Measurements from ENCODE around the gene PLA2G4E.

The PLA2G4E gene

DNA sequence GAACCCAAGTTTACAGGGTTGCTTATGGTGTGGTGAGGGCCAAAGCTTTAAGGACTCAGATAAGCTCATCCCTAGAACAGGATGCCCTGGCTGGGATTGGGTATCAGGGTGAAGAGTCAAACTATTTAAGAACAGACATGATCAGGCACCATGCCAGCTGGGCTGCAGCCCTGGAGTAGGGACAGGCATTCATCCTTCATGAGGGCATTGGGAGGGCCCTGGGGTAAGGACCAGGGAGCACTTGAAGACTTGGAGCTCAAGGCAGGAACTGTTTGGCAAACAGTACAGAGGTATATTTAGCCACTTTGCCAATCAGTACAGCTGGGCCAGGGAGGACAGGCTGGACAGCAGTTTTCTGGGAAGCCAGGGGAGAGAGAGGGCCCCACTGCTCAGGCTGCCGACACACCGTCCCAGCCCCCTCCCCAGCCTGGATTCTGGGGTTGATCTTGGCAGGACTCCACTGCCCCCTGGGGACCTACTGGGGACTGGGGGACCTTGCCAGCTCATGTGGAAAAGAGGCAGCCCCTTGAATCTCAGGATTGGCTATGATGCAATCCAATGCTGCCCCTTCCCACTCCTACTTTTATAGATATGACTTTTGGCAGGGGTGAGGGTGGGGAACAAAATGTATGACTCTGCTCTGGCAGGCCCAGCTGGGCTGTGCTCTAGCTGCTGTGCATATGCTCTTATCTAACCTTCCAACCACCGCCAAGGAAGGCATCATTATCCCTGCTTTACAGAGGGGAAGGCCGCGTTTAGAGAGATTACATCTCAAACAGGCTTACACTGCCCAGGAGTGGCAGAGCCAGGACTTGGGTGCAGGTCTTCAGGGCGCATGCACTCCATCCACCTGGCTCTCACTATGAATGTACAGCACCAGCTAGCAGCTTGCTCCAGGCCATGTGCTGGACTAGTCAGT is 2.3 kb downstream of the PLA2G4E start:
- no peak for DNase-seq (ENCODE audit: low read depth in 2 of 3, low spot score in 1 of 3)

DNA sequence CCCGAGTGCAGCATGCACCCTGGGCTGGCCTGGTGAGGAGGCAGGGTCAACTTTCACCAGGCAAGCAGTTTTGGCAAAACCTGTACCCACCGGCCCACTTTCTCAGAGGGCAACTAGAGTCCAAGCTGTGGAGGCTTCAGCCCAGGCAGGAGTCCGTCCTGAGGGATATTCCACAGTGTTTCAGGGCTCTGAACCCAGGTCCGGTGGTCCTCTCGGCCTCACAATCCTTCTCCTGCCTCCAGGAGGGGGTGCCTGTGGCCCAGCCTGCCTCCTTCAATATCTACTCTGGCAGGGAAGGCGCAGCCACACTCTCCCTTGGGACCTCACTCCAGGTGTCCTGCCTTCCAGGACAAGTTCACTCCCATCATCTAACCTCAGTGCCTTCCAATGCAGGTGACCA is 3.9 kb downstream of the PLA2G4E start:
- no peak for DNase-seq (ENCODE audit: low read depth in 2 of 3, low spot score in 1 of 3)

DNA sequence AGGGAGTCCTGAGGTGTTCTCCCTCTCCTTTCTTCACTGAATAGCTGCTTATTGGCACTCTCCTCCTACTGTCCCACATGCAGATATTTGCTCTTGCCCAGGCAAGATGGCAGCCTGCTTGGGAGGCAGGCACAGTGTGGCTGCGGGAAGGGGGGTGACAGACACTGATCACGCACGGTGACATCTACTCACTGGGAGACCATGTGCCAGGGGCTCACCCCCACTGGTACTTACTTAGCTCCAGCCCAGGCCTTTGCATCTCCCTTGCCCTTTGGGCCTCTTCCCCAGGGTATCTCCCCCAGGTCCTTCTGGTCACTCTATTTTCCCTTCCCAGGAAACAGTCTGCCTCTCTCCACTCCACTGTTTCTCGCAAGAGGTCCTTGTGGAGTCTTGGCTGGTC is 6.4 kb downstream of the PLA2G4E start:
- no peak for DNase-seq (ENCODE audit: low read depth in 2 of 3, low spot score in 1 of 3)

- DNase-seq (ENCODE audit: low read depth in 2 of 3, low spot score in 1 of 3), result no peak
Measured at GRCh38 chr15:42012928-42013482, 7.8 kb downstream of the PLA2G4E start.

DNA sequence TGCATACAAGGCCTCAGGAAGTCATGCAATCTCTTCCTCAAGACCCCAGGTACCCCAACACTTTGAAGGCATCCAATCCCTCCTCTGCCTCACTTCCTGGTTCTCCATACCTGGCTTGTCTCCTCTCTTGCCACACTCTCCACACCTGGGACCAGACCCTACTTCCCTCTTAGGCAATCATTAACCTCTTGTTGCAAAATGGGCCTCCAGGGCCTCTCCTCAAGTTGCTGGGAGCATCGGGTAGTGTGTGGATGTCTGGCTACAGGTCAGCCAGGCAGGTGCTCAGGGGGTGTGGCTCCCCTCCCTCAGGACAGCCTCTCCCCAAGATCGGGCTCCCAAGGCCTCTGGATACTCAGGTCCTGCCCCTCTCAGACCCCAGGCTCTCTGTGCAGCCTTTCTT is 8.6 kb downstream of the PLA2G4E start:
- no peak for DNase-seq (ENCODE audit: low read depth in 2 of 3, low spot score in 1 of 3)

GRCh38 chr15:42011074-42011473 is 9.8 kb downstream of the PLA2G4E start:
- DNase-seq (ENCODE audit: low read depth in 2 of 3, low spot score in 1 of 3), result no peak

DNA sequence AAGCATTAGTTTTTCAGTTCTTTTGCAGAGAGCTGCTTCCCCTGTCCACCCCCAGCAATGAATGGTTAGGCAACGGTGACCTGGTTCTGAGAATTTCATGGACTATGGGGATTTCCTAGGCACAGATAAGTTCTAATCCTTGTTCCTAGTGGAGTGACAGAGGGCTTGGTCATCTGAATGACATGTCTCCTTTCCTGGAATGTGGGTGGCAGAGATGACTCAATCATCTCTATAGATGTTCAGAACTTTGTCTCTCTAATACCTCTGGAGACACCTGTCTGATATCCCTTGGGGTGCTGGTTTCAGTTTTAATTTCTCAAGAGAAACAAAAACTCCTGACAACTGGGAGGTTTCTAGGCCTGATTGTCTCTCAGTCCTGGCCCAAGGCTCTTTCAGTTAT is 10.4 kb downstream of the PLA2G4E start:
- peak in 2 of 3 donors; percentile 10 to 18 for DNase-seq (ENCODE audit: low read depth in 2 of 3, low spot score in 1 of 3)

GRCh38 chr15:42009474-42009873 is 11.4 kb downstream of the PLA2G4E start:
- DNase-seq (ENCODE audit: low read depth in 2 of 3, low spot score in 1 of 3), result no peak

DNA sequence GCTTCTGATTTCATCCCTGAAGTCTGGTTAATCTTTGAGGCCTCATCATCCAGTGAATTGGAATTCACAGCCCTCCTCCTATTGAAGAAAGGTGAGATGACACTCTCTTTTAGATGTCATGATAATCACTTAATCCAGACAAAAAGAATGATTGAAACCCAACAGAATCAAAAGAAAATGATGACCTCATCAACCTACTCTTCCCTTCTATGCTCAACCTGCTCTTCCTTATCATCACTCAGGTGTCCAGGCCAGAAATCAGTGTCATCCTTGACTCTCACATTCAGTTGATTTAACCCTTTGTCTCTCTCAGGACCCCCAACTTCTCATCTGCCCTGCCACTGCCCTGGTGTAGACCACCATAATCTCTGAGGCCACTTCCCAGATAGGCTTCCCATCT is 11.8 kb downstream of the PLA2G4E start:
- DNase-seq (ENCODE audit: low read depth in 2 of 3, low spot score in 1 of 3), result no peak

DNA sequence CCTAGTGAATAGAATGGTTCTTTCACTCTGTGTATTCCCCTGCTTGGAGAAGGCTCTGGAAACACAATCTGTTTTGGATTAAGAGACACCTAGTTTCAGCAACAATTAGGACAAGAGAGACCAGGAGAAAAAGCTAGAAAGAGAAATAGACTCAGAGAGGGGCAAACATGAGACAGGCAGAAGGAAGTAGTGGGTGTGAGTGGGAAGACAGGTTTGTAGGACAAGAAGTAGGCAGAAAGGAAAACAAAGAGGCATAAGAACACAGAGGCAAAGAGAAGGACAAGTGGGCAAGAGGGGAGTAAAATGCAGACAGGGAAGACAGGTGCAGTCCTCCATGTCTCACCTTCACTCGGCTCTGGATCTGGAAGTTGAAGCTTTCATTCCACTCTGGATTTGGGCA is 13.5 kb downstream of the PLA2G4E start:
- DNase-seq (ENCODE audit: low read depth in 2 of 3, low spot score in 1 of 3), result no peak

DNA sequence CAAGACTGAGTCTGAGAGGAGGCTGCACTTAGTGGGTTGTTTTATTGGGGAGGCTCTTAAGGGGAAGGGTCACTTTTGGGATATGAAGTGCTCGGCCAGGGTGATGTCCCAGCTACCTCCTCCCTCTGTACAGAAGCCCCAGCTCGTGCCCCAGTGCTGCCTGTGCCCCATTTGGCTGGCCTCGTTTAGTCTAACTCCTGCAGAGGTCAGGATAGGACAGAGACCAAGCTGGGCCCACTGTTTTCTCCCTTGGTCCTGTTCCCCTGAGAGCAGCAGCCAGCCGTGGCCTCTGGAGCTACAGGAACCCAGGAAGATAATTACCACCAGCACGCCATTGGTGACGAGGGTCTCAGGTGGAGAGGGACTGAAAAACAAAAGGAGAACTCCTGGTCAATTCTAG is 18.5 kb downstream of the PLA2G4E start:
- DNase-seq (ENCODE audit: low read depth in 2 of 3, low spot score in 1 of 3), result no peak

DNA sequence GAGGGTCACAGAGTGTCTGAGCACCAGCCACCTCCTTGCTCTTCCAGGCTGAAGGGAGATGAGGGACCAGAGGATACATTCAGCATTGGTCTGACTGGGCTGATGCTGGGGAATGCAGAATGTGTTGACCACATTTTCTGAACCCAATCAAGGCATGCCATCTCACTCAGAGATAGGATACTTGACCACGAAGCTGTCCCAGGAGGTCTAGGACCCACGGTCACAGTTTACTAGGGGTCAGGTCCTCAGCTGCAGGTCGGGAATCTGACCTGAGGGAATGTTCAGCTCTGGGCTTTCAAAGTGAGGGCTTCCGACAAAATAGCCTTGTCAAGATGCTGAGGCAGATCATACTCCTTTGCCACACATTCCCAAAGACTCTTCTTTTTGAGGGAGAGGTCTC is 19.6 kb downstream of the PLA2G4E start:
- no peak for DNase-seq (ENCODE audit: low read depth in 2 of 3, low spot score in 1 of 3)

DNA sequence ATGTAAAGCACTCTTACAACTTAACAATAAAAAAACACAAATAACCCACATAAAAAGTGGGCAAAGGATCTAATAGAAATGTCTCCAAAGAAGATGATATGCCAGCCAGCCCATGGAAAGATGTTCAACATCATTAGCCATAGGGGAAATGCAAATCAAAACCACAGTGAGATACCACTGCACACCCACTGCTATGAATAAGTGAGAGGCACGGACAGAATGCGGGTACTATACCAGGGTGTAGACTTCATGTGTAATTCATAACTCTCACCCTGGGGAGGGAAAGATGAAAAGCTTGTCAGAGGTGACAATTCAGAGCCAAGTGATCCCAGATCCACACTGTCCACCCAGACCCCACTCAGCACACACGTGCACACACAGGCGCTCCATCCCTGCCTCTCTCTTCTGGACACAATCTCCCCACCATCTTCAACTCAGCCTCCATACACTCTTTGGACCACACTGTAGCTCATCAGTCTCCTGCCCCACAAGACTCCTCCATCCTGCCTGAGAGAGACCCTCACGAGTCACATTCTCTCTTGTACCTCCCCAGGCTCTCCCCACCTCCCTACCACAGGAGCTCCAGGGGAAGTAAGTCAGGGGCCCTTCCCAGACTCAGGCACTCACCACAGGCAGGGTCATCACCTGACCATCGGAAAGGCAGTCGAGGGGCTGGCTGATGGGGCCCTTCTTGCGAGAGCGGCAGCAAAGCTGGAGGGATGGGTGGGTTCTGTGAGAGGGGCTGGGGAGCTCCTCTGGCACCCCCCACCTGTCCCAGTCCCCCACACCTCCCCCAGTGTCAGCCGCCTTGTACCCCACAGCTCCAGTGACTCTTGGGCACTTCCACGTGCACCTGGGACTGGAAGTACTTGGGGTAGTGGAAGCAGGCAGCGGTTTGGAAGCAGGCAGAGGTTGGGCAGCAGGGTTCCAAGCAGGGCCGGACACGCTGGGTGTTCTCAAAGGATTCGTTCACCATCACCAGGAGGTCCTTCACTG is 21.3 kb downstream of the PLA2G4E start:
- DNase-seq (ENCODE audit: low read depth in 2 of 3, low spot score in 1 of 3), result no peak

DNA sequence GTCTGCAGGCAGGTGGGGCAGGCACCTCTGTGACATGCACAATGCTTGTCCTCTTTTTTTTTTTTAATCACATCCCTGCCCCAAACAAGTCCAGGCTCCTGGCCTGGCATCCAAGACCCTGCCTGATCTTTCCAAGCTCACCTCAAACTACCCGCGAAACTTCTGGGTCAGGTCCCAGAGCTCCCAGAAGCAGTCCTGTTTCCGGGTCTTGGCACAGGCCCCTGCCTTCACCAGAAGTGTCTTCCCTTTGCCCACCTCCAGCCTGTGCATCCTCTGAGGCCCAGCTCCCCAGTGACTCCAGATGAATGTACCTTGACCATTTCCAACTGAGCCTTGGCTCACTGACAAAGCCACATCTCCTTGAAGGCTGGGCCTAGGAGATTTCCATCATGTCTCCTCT is 23.0 kb downstream of the PLA2G4E start:
- DNase-seq (ENCODE audit: low read depth in 2 of 3, low spot score in 1 of 3), result no peak

GRCh38 chr15:41996921-41997592 is 23.8 kb downstream of the PLA2G4E start:
- DNase-seq (ENCODE audit: low read depth in 2 of 3, low spot score in 1 of 3), result no peak

DNA sequence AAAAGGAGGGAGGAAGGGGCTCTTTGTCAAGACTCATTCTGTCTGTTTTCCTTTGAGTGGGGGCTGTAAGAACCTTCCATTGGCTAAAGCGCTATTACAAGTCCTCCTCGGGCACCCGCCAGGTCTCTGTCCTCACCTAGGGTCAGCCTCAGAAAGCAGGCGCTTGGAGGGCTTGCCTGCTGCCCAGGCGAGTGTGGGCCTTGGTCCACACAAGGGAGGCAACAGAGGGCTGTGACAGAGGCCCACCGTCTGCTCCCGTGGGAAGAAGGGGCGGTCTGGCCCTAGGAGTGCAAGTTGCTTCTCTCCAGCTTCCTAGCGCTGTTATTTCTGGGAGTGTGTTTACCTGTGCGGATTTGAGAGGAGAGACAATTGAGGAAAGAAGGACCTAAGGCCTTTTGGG is 24.5 kb downstream of the PLA2G4E start:
- no peak for DNase-seq (ENCODE audit: low read depth in 2 of 3, low spot score in 1 of 3)

DNA sequence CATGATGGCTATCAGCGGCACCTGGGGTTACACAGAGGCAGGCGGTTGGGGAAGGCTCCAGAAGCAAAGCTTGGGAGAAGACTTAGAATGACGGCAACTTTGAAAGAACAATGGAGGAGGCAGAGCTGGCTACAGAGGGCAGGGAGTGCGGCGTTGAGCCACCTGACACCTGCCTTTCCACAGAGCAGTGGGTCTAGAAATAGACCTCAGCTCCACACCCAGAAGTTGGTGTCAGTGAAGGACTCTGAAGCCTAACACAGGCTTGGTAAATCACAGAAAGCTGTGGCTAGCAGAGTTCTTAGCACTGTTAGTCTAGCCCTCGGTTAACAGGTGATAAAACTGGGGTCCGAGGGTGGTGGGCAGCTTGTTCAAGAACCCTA is 25.4 kb downstream of the PLA2G4E start:
- no peak for DNase-seq (ENCODE audit: low read depth in 2 of 3, low spot score in 1 of 3)

DNA sequence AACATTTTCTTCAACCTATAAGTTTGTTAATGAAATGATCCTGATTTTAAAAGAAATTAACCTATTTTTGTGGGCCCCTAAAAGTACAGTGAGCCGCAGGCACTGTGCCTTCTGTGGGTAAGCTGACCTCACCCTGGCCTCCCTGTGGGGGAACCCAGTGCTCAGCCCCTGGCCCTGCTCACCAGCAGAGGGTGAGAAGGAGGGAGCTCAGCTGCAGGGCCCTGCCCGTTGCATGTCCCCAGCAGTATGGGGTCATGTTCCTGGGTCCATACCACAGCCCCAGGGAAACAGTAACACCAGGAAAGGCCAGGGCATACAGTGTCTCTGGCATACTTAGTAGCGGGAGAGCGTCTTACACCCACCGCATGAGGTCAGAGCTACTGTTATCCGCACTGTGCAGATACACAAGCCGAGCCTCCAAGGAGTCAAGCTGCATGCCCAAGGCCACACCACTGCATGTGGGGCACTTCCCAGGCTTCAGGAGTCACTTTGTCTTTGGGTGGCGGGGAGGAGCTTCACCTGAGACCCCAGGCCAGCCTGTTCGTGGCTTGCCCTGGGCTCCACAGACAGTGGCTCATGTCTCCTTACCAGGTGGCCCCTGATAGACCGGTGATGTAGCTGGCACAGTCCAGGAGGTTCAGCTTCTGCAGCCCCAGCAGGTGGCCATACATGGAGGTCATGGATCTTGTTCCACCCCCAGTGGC is 25.9 kb downstream of the PLA2G4E start:
- DNase-seq (ENCODE audit: low read depth in 2 of 3, low spot score in 1 of 3), result no peak

DNA sequence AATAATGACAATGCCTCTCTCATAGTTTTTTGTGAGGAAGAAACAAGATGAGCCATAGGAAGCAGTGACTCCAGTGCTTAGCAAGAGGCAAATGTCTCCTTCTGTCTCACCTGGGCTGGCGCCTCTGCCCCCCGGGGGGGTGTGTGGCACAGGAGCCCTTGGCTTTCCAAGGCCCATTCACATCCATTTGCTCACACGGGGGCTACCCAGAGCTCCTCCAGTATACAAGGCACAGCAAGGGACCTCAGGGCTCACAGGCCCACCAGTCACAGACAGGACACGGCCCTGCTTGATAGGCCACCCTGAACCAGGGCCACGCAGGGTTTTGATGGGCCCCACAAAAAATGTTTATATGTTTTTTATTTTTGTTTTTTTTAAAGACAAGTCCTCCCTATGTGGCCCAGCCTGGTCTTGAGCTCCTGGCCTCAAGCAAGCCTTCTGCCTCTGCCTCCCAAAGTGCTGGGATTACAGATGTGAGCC is 26.6 kb downstream of the PLA2G4E start:
- DNase-seq (ENCODE audit: low read depth in 2 of 3, low spot score in 1 of 3), result no peak

GRCh38 chr15:41993472-41994170 is 27.2 kb downstream of the PLA2G4E start:
- no peak for DNase-seq (ENCODE audit: low read depth in 2 of 3, low spot score in 1 of 3)

All from stimulated activated CD4-positive, alpha-beta T cell treated with anti-CD3 and anti-CD28 coated beads, Interleukin-12 subunit alpha, Interleukin-12 subunit beta, amount 100 ng/mL, for 48 hours (primary cell).